H1 (cell line): ENCODE results near the gene SEMA5B. TPM values are rescaled to one million over a fixed set of nuclear protein-coding genes. Genes with fewer than 3 reads are reported as not detected.

ENCODE experiments used
- CTCF ChIA-PET: fragments of 300-600 bp; sonication (Branson Sonifier 250); formaldehyde crosslinking; loops from one replicate; lab custom pipeline; 2021; ENCODE audit not compliant: partially characterized antibody; lab: Charles Lee
- POLR2A ChIA-PET: fragments of 300-600 bp; sonication (Branson Sonifier 250); formaldehyde crosslinking; loops from one replicate; lab custom pipeline; 2021; ENCODE audit warnings: inconsistent platforms; ENCODE audit not compliant: partially characterized antibody; lab: Charles Lee
- DNase-seq, 2 experiments: peaks; one replicate each; pipeline versions ENCODE4 v3.0.0 to v3.0.0-alpha.2; 2010 to 2022; ENCODE audit warnings: low spot score in 2 of 2, low read depth in 1 of 2, mixed read lengths in 1 of 2
- FAIRE-seq: peaks from 2 replicates; lab custom pipeline; 2011; peaks lifted over from hg19 to GRCh38; lab: Jason Lieb, UNC
- H2AFZ ChIP-seq: 2 replicates; pipeline ENCODE4 v1.8.1; 2012; ENCODE audit warnings: low read length, inconsistent platforms
- H2AK5ac ChIP-seq: 2 replicates; pipeline ENCODE4 v1.6.1; 2013; ENCODE audit warnings: low read depth, low read length
- H2BK120ac ChIP-seq: replicated peaks from 2 replicates; pipeline ENCODE3; 2013; ENCODE audit warnings: low read depth, low read length, inconsistent platforms
- H2BK12ac ChIP-seq: 2 replicates; pipeline ENCODE4 v1.6.1; 2013; ENCODE audit warnings: low read depth, low read length
- H2BK15ac ChIP-seq: 2 replicates; pipeline ENCODE4 v1.6.1; 2013; ENCODE audit warnings: low read length
- H2BK20ac ChIP-seq: 2 replicates; pipeline ENCODE4 v1.6.1; 2013; ENCODE audit warnings: low read length
- H2BK5ac ChIP-seq: 2 replicates; pipeline ENCODE4 v1.6.1; 2013; ENCODE audit warnings: low read depth, low read length
- H3K14ac ChIP-seq: 2 replicates; pipeline ENCODE4 v1.6.1; 2013; ENCODE audit warnings: inconsistent platforms; ENCODE audit not compliant: insufficient read length
- H3K18ac ChIP-seq: 2 replicates; pipeline ENCODE4 v1.6.1; 2013; ENCODE audit warnings: low read length; ENCODE audit errors: extremely low read depth
- H3K23ac ChIP-seq: 2 replicates; pipeline ENCODE4 v1.6.1; 2013; ENCODE audit warnings: inconsistent platforms; ENCODE audit not compliant: insufficient read length
- H3K23me2 ChIP-seq: 2 replicates; pipeline ENCODE4 v1.6.1; 2013; ENCODE audit warnings: low read depth, low read length
- H3K27ac ChIP-seq: 2 replicates; pipeline ENCODE4 v1.6.1; 2011; ENCODE audit warnings: low read depth, low read length, inconsistent platforms
- H3K27me3 ChIP-seq, 4 experiments: replicated peaks in 1 of 4; 1 replicate in 1 of 4; 2 replicates in 3 of 4; pipeline versions ENCODE4 v1.6.1 to v1.8.1; 2011 to 2013; ENCODE audit warnings: low read length in 3 of 4, mild to moderate bottlenecking in 3 of 4, inconsistent platforms in 2 of 4, mixed read lengths in 2 of 4, moderate library complexity in 1 of 4; ENCODE audit not compliant: control insufficient read depth in 3 of 4, insufficient read depth in 3 of 4; ENCODE audit errors: extremely low read depth in 1 of 4
- H3K36me3 ChIP-seq, 4 experiments: 2 replicates each; pipeline versions ENCODE4 v1.6.1 to v1.8.1; 2011 to 2013; ENCODE audit warnings: mild to moderate bottlenecking in 4 of 4, low read length in 3 of 4, moderate library complexity in 2 of 4, control low read depth in 1 of 4, inconsistent platforms in 1 of 4; ENCODE audit not compliant: insufficient read depth in 4 of 4, control insufficient read depth in 2 of 4
- H3K4ac ChIP-seq: replicated peaks from 2 replicates; pipeline ENCODE3; 2013; ENCODE audit warnings: low read length, low read depth, mixed read lengths, inconsistent platforms; ENCODE audit not compliant: insufficient read length
- H3K4me1 ChIP-seq, 4 experiments: replicated peaks in 1 of 4; 1 replicate in 1 of 4; 2 replicates in 3 of 4; pipeline versions ENCODE4 v1.6.1 to v1.8.1; 2011 to 2013; ENCODE audit warnings: low read length in 3 of 4, inconsistent platforms in 2 of 4, mixed read lengths in 1 of 4; ENCODE audit not compliant: insufficient read depth in 4 of 4, control insufficient read depth in 3 of 4
- H3K4me2 ChIP-seq, 2 experiments: 2 replicates each; pipeline versions ENCODE4 v1.6.1 to v1.8.1; 2011 to 2013; ENCODE audit warnings: low read depth in 2 of 2, low read length in 2 of 2, control low read depth in 1 of 2, inconsistent platforms in 1 of 2, mild to moderate bottlenecking in 1 of 2; ENCODE audit not compliant: insufficient read depth in 1 of 2
- H3K4me3 ChIP-seq, 4 experiments: fragments of 200-600, 300-600 bp in 1 of 4; sonication (generic), shearing (Covaris generic), sonication (Bioruptor Twin) in 1 of 4; 2 replicates each; pipeline versions ENCODE4 v1.5.1 to v1.8.1; 2011 to 2016; ENCODE audit warnings: low read length in 4 of 4, low read depth in 3 of 4, control low read depth in 2 of 4, inconsistent platforms in 2 of 4, mild to moderate bottlenecking in 2 of 4, mixed read lengths in 1 of 4, moderate library complexity in 1 of 4; ENCODE audit not compliant: insufficient read depth in 2 of 4; ENCODE audit errors: extremely low read depth in 1 of 4
- H3K56ac ChIP-seq: replicated peaks from 2 replicates; pipeline ENCODE3; 2013; ENCODE audit warnings: low read depth, mild to moderate bottlenecking, mixed read lengths, low read length, inconsistent platforms; ENCODE audit not compliant: insufficient read length
- H3K79me1 ChIP-seq: 2 replicates; pipeline ENCODE4 v1.6.1; 2013; ENCODE audit warnings: low read depth, low read length, control low read depth
- H3K79me2 ChIP-seq, 2 experiments: 2 replicates each; pipeline versions ENCODE4 v1.6.1 to v1.8.1; 2012 to 2013; ENCODE audit warnings: low read length in 2 of 2, mild to moderate bottlenecking in 2 of 2, inconsistent platforms in 1 of 2; ENCODE audit not compliant: insufficient read depth in 2 of 2, control insufficient read depth in 1 of 2
- H3K9ac ChIP-seq, 4 experiments: replicated peaks in 1 of 4; 1 replicate in 1 of 4; 2 replicates in 3 of 4; pipeline versions ENCODE4 v1.6.1 to v1.8.1; 2011 to 2013; ENCODE audit warnings: low read depth in 3 of 4, low read length in 3 of 4, control low read depth in 2 of 4, mild to moderate bottlenecking in 2 of 4, moderate library complexity in 2 of 4, inconsistent platforms in 1 of 4; ENCODE audit errors: extremely low read depth in 1 of 4
- H3K9me3 ChIP-seq, 2 experiments: 2 replicates each; pipeline versions ENCODE4 v1.6.1 to v1.8.1; 2012 to 2013; ENCODE audit warnings: mild to moderate bottlenecking in 2 of 2, moderate library complexity in 2 of 2, control low read depth in 1 of 2, inconsistent platforms in 1 of 2, low read depth in 1 of 2, low read length in 1 of 2, mixed read lengths in 1 of 2; ENCODE audit not compliant: insufficient read depth in 2 of 2
- H4K20me1 ChIP-seq, 2 experiments: replicated peaks in 1 of 2; 2 replicates each; pipeline versions ENCODE3 to v1.8.1; 2011 to 2013; ENCODE audit warnings: inconsistent platforms in 2 of 2, low read length in 2 of 2, mild to moderate bottlenecking in 1 of 2; ENCODE audit not compliant: insufficient read depth in 2 of 2, control insufficient read depth in 1 of 2
- H4K5ac ChIP-seq: 2 replicates; pipeline ENCODE4 v1.6.1; 2013; ENCODE audit warnings: low read length, low read depth, mixed read lengths, inconsistent platforms; ENCODE audit not compliant: insufficient read length
- H4K8ac ChIP-seq: 2 replicates; pipeline ENCODE4 v1.8.0; 2013; ENCODE audit warnings: mild to moderate bottlenecking, moderate library complexity, low read length, inconsistent platforms; ENCODE audit not compliant: insufficient read depth; ENCODE audit errors: extremely low read depth
- H4K91ac ChIP-seq: replicated peaks from 2 replicates; pipeline ENCODE3; 2013; ENCODE audit warnings: low read length, mixed read lengths, inconsistent platforms; ENCODE audit not compliant: insufficient read length
- ASH2L ChIP-seq: fragments of 200-600, 300-600 bp; sonication (generic); IDR thresholded peaks from one replicate; pipeline ENCODE4 v1.7.1; 2017; ENCODE audit warnings: low read length
- BCL11A ChIP-seq, 2 experiments: IDR thresholded peaks; one replicate each; pipeline ENCODE4 v1.6.1; 2011; ENCODE audit warnings: low read depth in 2 of 2, low read length in 2 of 2, mild to moderate bottlenecking in 2 of 2
- CHD2 ChIP-seq: IDR thresholded peaks from 2 replicates; pipeline ENCODE4 v1.6.1; 2012; ENCODE audit warnings: low read length, improper control_type of control experiment
- EZH2 ChIP-seq: fragments of 200-600 bp; sonication (generic); IDR thresholded peaks from 2 replicates; pipeline ENCODE4 v1.7.1; 2012; ENCODE audit warnings: low read depth, mild to moderate bottlenecking, moderate library complexity, low read length, inconsistent platforms; ENCODE audit not compliant: severe bottlenecking
- SIX5 ChIP-seq: IDR thresholded peaks from 2 replicates; pipeline ENCODE4 v1.6.1; 2011; ENCODE audit warnings: mild to moderate bottlenecking, low read depth, low read length
- WGBS, 2 experiments: shearing (Covaris generic) in 1 of 2; methylation state at CpG; one replicate each; pipeline versions ENCODE4 v1.1.6 to v1.1.7; 2013 to 2015; ENCODE audit warnings: low lambda C conversion rate in 2 of 2, mixed read lengths in 2 of 2, inconsistent platforms in 1 of 2, low coverage in 1 of 2, missing lambda C conversion rate in 1 of 2; ENCODE audit not compliant: insufficient replicate concordance in 2 of 2, insufficient coverage in 1 of 2, insufficient read length in 1 of 2; ENCODE audit errors: extremely low coverage in 1 of 2, missing lambda C conversion rate in 1 of 2; 5-methylcytosine and 5-hydroxymethylcytosine counted together
- polyA plus RNA-seq, 7 experiments: library from polyadenylated mRNA; depleted of rRNA in 3 of 7; stranded (reverse) in 5 of 7; unstranded in 2 of 7; fragments of >200 nt in 5 of 7; fragments of 200-250 nt in 2 of 7; gene quantifications; 1 replicate in 5 of 7; 2 replicates in 1 of 7; 4 replicates in 1 of 7; pipeline versions ENCODE4 v1.2.1 to v1.2.3, GENCODE V29; 2011 to 2013; ENCODE audit warnings: missing spikeins in 2 of 7, mixed read lengths in 2 of 7
- total RNA-seq: library from RNA; stranded (reverse); fragmentation: NEBNext Ultra II Directional; extraction: Animal tissue kit (Norgen Biotek cat#: 25700); gene quantifications from 2 replicates; pipeline ENCODE4 v1.2.1, GENCODE V29; 2021

Gene SEMA5B
- total and polyA plus RNA-seq, 2 of the 8 experiments (the other 6 are each of a cell fraction or from before 2014, with no cell fraction given) = 13.1 to 22.4 TPM

DNA sequence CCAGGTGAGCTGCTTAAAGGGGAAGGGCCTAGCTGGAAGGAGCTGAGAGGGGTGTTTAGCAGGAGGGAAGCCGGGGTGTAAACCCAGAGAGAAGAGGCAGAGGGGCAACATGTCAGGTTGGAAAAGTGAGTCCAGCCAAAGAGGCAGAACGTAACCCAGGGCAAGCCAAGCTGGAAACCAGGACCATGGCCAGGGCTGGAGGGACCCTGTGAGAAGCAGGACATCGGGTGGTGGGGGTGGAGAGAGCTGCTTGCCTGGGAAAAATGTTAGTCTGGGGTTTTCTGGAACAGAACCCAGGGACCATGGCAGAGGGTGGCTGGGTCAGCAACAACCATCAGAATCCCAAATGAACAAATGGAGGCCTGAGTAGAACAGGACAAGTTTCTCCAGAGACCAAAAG, 32.6 kb downstream of the SEMA5B start:
- H3K23me2 ChIP-seq = no peaks in the 10 kb centered on the region
- peaks cover 0 to 14% (median 6%) of the 10 kb centered on the region in 4 experiments; a peak in 5 of 7 replicates for H3K4me1 ChIP-seq
- no peak overlapping the region for H2BK12ac ChIP-seq
- no peak overlapping the region for H3K14ac ChIP-seq
- no peak overlapping the region for H2AK5ac ChIP-seq
- FAIRE-seq = no peak
- H3K4me3 ChIP-seq = no peak overlapping the region
- H4K91ac ChIP-seq = no peak overlapping the region
- H3K36me3 ChIP-seq = no peaks in the 10 kb centered on the region; a peak in 1 of 8 replicates
- H3K18ac ChIP-seq = no peak overlapping the region
- H3K23ac ChIP-seq = no peak overlapping the region
- H3K9ac ChIP-seq = no peak overlapping the region
- no peak overlapping the region for H4K8ac ChIP-seq
- no peak overlapping the region for H2AFZ ChIP-seq
- CTCF ChIA-PET = interaction anchor here (0.9 to 3.6 kb wide), 8 partner anchors 10 to 52 kb away, joined by 3 to 28 read pairs (median 6); no protein-coding TSS in a partner anchor
- no peak overlapping the region for H2BK20ac ChIP-seq
- TF ChIP-seq CHD2 (no peak), ASH2L (no peak), EZH2 (no peak), SIX5 (no peak), BCL11A (IDR thresholded peaks at IDR 0.05; ENCODE audit: low read depth in 2 of 2, low read length in 2 of 2) (no peak)
- no peaks in the 10 kb centered on the region for H3K79me2 ChIP-seq
- H2BK120ac ChIP-seq = no peak overlapping the region
- H3K27me3 ChIP-seq = no peaks in the 10 kb centered on the region; a peak in 1 of 7 replicates
- POLR2A ChIA-PET = no interaction called here
- WGBS, 2 experiments = 100% methylated on average over 3 of the region's 3 CpGs; no CpG with 5 or more reads in 1 of the 2 experiments
- H2BK5ac ChIP-seq = no peak overlapping the region
- H3K4ac ChIP-seq = no peak overlapping the region
- H3K56ac ChIP-seq = no peak overlapping the region
- H3K4me2 ChIP-seq = no peak overlapping the region
- no peaks in the 10 kb centered on the region for H4K20me1 ChIP-seq
- H3K9me3 ChIP-seq = no peaks in the 10 kb centered on the region
- peaks cover 3% of the 10 kb centered on the region; the same call in 1 of the 2 replicates for H3K79me1 ChIP-seq
- H2BK15ac ChIP-seq = no peak overlapping the region
- no peak for DNase-seq
- no peak overlapping the region for H3K27ac ChIP-seq
- H4K5ac ChIP-seq = no peak overlapping the region
